Neural cell (in vitro differentiated cells): ENCODE results near the gene ZNF850. TPM values are rescaled to one million over a fixed set of nuclear protein-coding genes. Genes with fewer than 3 reads are reported as not detected.

ENCODE experiments used
- H2AFZ ChIP-seq: fragments of 200-600, 300-800 bp; sonication (generic), shearing (Covaris generic); 2 replicates; pipeline ENCODE4 v1.6.0; 2014; ENCODE audit warnings: low read depth, mild to moderate bottlenecking, antibody characterized with exemption, low read length, moderate library complexity
- H3F3A ChIP-seq: fragments of 200-600 bp; shearing (Covaris generic); 2 replicates; pipeline ENCODE4 v1.6.1; 2016; ENCODE audit warnings: mild to moderate bottlenecking, moderate library complexity, mixed read lengths, antibody characterized with exemption, low read length; ENCODE audit not compliant: insufficient read depth, poor library complexity, severe bottlenecking
- H3K27ac ChIP-seq: fragments of 200-600, 300-800 bp; sonication (generic), shearing (Covaris generic); 2 replicates; pipeline ENCODE4 v1.5.1; 2014; ENCODE audit warnings: mild to moderate bottlenecking, low read length, moderate library complexity
- H3K27me3 ChIP-seq: fragments of 300-800, 200-600 bp; sonication (generic), shearing (Covaris generic); 2 replicates; pipeline ENCODE4 v1.6.0; 2014; ENCODE audit warnings: mild to moderate bottlenecking, low read depth, low read length, moderate library complexity; ENCODE audit not compliant: insufficient read depth
- H3K36me3 ChIP-seq: fragments of 300-800, 200-600 bp; sonication (generic), shearing (Covaris generic); 2 replicates; pipeline ENCODE4 v1.5.1; 2014; ENCODE audit warnings: mild to moderate bottlenecking, antibody characterized with exemption, low read length, moderate library complexity; ENCODE audit not compliant: insufficient read depth
- H3K4me2 ChIP-seq: fragments of 300-800, 200-600 bp; sonication (generic), shearing (Covaris generic); 2 replicates; pipeline ENCODE4 v1.6.0; 2014; ENCODE audit warnings: mild to moderate bottlenecking, low read length
- H3K4me3 ChIP-seq: fragments of 300-800, 200-600 bp; sonication (generic), shearing (Covaris generic); 2 replicates; pipeline ENCODE4 v1.5.1; 2014; ENCODE audit warnings: mild to moderate bottlenecking, low read length, moderate library complexity
- H3K79me2 ChIP-seq: fragments of 200-600 bp; shearing (Covaris generic); replicated peaks from 2 replicates; pipeline ENCODE4 v1.6.0; 2014; ENCODE audit warnings: mild to moderate bottlenecking, low read length, moderate library complexity; ENCODE audit not compliant: insufficient read depth
- H3K9ac ChIP-seq: fragments of 300-800, 200-600 bp; sonication (generic), shearing (Covaris generic); 2 replicates; pipeline ENCODE4 v1.6.1; 2016; ENCODE audit warnings: mild to moderate bottlenecking, low read length, mixed read lengths
- H3K9me2 ChIP-seq: fragments of 200-600 bp; shearing (Covaris generic); 2 replicates; pipeline ENCODE4 v1.6.1; 2016; ENCODE audit warnings: mild to moderate bottlenecking, low read length, mixed read lengths; ENCODE audit not compliant: insufficient read depth
- H3K9me3 ChIP-seq: fragments of 200-600, 300-800 bp; sonication (generic), shearing (Covaris generic); 2 replicates; pipeline ENCODE4 v1.6.1; 2016; ENCODE audit warnings: mild to moderate bottlenecking, mixed run types, low read length, moderate library complexity, mixed read lengths
- H4K20me1 ChIP-seq: fragments of 200-600 bp; shearing (Covaris generic); 2 replicates; pipeline ENCODE4 v1.6.1; 2016; ENCODE audit warnings: mild to moderate bottlenecking, mixed run types; ENCODE audit not compliant: insufficient read depth
- polyA plus RNA-seq: library from polyadenylated mRNA; depleted of rRNA; stranded (reverse); fragments of >200 nt; gene quantifications from 2 replicates; pipeline ENCODE4 v1.2.3, GENCODE V29; 2014
- TF ChIP-seq, protein P1 (sequence below): IDR thresholded peaks from 2 replicates; pipeline ENCODE4 v1.6.1; 2012; ENCODE audit warnings: borderline replicate concordance

ZNF850 gene
- polyA plus RNA-seq, 1 donor from 2014 or later, result 1.0 TPM

DNA sequence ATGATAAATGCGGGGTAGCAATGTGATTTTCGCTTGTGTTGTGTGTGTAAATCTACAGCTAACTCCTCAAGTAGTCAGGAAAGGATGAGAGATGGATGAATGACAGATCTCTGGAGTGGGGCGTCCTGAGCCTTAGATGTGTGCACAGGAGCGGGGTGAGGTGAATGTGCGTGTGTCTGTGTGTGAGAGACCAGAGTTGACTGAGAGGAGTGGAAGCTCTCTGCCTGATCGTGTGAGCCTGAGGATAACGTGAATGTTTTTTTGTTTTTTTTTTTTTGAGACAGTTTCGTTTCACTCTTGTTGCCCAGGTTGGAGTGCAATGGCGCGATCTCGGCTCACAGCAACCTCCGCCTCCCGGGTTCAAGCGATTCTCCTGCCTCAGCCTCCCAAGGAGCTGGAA is 106.8 kb downstream of the ZNF850 start:
- Histone ChIP-seq H3K36me3 (peaks cover 14% of the 10 kb centered on the region), H3K27me3 (no peaks in the 10 kb centered on the region), H4K20me1 (no peaks in the 10 kb centered on the region), H3K79me2 (peaks cover 13% of the 10 kb centered on the region), H3K9me3 (peaks cover 9% of the 10 kb centered on the region), H3K27ac (no peak overlapping the region), H2AFZ (no peak overlapping the region), H3K9me2 (no peaks in the 10 kb centered on the region), H3K9ac (peak overlapping the region; percentile 80), H3F3A (no peaks in the 10 kb centered on the region), H3K4me2 (peak overlapping the region; percentile 80), H3K4me3 (peak overlapping the region; percentile 75)
- TF ChIP-seq, protein P1, sequence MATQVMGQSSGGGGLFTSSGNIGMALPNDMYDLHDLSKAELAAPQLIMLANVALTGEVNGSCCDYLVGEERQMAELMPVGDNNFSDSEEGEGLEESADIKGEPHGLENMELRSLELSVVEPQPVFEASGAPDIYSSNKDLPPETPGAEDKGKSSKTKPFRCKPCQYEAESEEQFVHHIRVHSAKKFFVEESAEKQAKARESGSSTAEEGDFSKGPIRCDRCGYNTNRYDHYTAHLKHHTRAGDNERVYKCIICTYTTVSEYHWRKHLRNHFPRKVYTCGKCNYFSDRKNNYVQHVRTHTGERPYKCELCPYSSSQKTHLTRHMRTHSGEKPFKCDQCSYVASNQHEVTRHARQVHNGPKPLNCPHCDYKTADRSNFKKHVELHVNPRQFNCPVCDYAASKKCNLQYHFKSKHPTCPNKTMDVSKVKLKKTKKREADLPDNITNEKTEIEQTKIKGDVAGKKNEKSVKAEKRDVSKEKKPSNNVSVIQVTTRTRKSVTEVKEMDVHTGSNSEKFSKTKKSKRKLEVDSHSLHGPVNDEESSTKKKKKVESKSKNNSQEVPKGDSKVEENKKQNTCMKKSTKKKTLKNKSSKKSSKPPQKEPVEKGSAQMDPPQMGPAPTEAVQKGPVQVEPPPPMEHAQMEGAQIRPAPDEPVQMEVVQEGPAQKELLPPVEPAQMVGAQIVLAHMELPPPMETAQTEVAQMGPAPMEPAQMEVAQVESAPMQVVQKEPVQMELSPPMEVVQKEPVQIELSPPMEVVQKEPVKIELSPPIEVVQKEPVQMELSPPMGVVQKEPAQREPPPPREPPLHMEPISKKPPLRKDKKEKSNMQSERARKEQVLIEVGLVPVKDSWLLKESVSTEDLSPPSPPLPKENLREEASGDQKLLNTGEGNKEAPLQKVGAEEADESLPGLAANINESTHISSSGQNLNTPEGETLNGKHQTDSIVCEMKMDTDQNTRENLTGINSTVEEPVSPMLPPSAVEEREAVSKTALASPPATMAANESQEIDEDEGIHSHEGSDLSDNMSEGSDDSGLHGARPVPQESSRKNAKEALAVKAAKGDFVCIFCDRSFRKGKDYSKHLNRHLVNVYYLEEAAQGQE, result no peak

Other genes starting within 250 kb of the ZNF850 start
- 23.2 and 25.0 TPM in 2 replicates for gene ZNF260, start 244.5 kb downstream of the ZNF850 start, polyA plus RNA-seq
- gene ZNF529, start 199.5 kb downstream of the ZNF850 start, polyA plus RNA-seq, result 53.7 and 54.5 TPM in 2 replicates
- 98.8 and 112 TPM in 2 replicates for gene ZNF382, start 167.5 kb downstream of the ZNF850 start, polyA plus RNA-seq
- 28.1 and 32.4 TPM in 2 replicates for gene ZNF461, start 106.0 kb downstream of the ZNF850 start, polyA plus RNA-seq
- gene ZNF567, start 85.2 kb downstream of the ZNF850 start, polyA plus RNA-seq, result 18.4 and 20.8 TPM in 2 replicates
- 11.0 and 12.0 TPM in 2 replicates for gene ZNF790, start 65.6 kb upstream of the ZNF850 start, polyA plus RNA-seq
- gene ZNF345, start 78.1 kb upstream of the ZNF850 start, polyA plus RNA-seq, result 15.4 and 20.9 TPM in 2 replicates
- 1.8 and 1.9 TPM in 2 replicates for gene ZNF829, start 143.5 kb upstream of the ZNF850 start, polyA plus RNA-seq
- 19.2 and 25.1 TPM in 2 replicates for gene ZNF568, start 143.5 kb upstream of the ZNF850 start, polyA plus RNA-seq